ENCODE data around the gene OGDH.

The OGDH gene

GRCh38 chr7:44569959-44570358 lies 36.5 kb upstream of the OGDH start:
- Mint-ChIP-seq H3K36me3 (ENCODE audit: low read depth) (peaks cover 64% of the 10 kb centered on the region), H3K9me3 (no peaks in the 10 kb centered on the region), H3K4me1 (peaks cover 30% of the 10 kb centered on the region), H3K27ac (peak overlapping the region; percentile 46), H3K4me3 (no peak overlapping the region), H3K27me3 (no peaks in the 10 kb centered on the region)
- ATAC-seq (no peak), DNase-seq (no peak)

GRCh38 chr7:44572771-44573170 lies 33.7 kb upstream of the OGDH start:
- no peak for ATAC-seq
- DNase-seq, result no peak
- no peaks in the 10 kb centered on the region for H3K9me3 Mint-ChIP-seq
- H3K36me3 Mint-ChIP-seq (ENCODE audit: low read depth), result peaks cover 53% of the 10 kb centered on the region
- H3K27ac Mint-ChIP-seq, result peak overlapping the region; percentile 95
- H3K4me3 Mint-ChIP-seq, result peak overlapping the region; percentile 91
- H3K4me1 Mint-ChIP-seq, result peaks cover 39% of the 10 kb centered on the region
- no peaks in the 10 kb centered on the region for H3K27me3 Mint-ChIP-seq

- Mint-ChIP-seq H3K9me3 (no peaks in the 10 kb centered on the region), H3K27ac (peak within 1 kb of the TSS; percentile 95), H3K4me1 (peaks cover 39% of the 10 kb centered on the region), H3K4me3 (peak within 1 kb of the TSS; percentile 91), H3K27me3 (no peaks in the 10 kb centered on the region), H3K36me3 (ENCODE audit: low read depth) (peaks cover 54% of the 10 kb centered on the region)
- DNase-seq, result peak; percentile 93
- ATAC-seq, result peak; percentile 98
Measured at GRCh38 chr7:44573464-44574286, 32.8 kb upstream of the OGDH start, which contains the start of gene DDX56. Gene DDX56, minus strand, starts transcription at chr7:44573908. Its CDS starts 13 bp downstream, at chr7:44573895.

GRCh38 chr7:44574287-44574872 lies 32.0 kb upstream of the OGDH start:
- peaks cover 55% of the 10 kb centered on the region for H3K36me3 Mint-ChIP-seq (ENCODE audit: low read depth)
- H3K4me3 Mint-ChIP-seq, result peak overlapping the region; percentile 91
- peak overlapping the region; percentile 95 for H3K27ac Mint-ChIP-seq
- DNase-seq (no peak), ATAC-seq (no peak)
- no peaks in the 10 kb centered on the region for H3K9me3 Mint-ChIP-seq
- H3K4me1 Mint-ChIP-seq, result peaks cover 39% of the 10 kb centered on the region
- H3K27me3 Mint-ChIP-seq, result no peaks in the 10 kb centered on the region

GRCh38 chr7:44575054-44575453 lies 31.4 kb upstream of the OGDH start:
- Mint-ChIP-seq H3K9me3 (no peaks in the 10 kb centered on the region), H3K27ac (peak overlapping the region; percentile 95), H3K27me3 (no peaks in the 10 kb centered on the region), H3K4me1 (peaks cover 46% of the 10 kb centered on the region), H3K4me3 (peak overlapping the region; percentile 91), H3K36me3 (ENCODE audit: low read depth) (peaks cover 56% of the 10 kb centered on the region)
- ATAC-seq (no peak), DNase-seq (no peak)

GRCh38 chr7:44576228-44576627 lies 30.2 kb upstream of the OGDH start:
- peaks cover 57% of the 10 kb centered on the region for H3K4me1 Mint-ChIP-seq
- ATAC-seq (no peak), DNase-seq (no peak)
- H3K9me3 Mint-ChIP-seq, result no peaks in the 10 kb centered on the region
- peak overlapping the region; percentile 10 for H3K27ac Mint-ChIP-seq
- peaks cover 60% of the 10 kb centered on the region for H3K36me3 Mint-ChIP-seq (ENCODE audit: low read depth)
- no peak overlapping the region for H3K4me3 Mint-ChIP-seq
- H3K27me3 Mint-ChIP-seq, result no peaks in the 10 kb centered on the region

- peak; percentile 59 for DNase-seq
- H3K4me3 Mint-ChIP-seq, result peak overlapping the region; percentile 92
- ATAC-seq, result peak; percentile 55
- no peaks in the 10 kb centered on the region for H3K9me3 Mint-ChIP-seq
- peaks cover 36% of the 10 kb centered on the region for H3K36me3 Mint-ChIP-seq (ENCODE audit: low read depth)
- peak overlapping the region; percentile 97 for H3K27ac Mint-ChIP-seq
- H3K4me1 Mint-ChIP-seq, result peaks cover 39% of the 10 kb centered on the region
- H3K27me3 Mint-ChIP-seq, result peaks cover 3% of the 10 kb centered on the region
Measured at GRCh38 chr7:44580945-44581878, 25.2 kb upstream of the OGDH start.

- H3K9me3 Mint-ChIP-seq, result no peaks in the 10 kb centered on the region
- DNase-seq (peak; percentile 100), ATAC-seq (peak; percentile 91)
- H3K4me3 Mint-ChIP-seq, result peak within 1 kb of the TSS; percentile 92
- H3K4me1 Mint-ChIP-seq, result peaks cover 38% of the 10 kb centered on the region
- peaks cover 35% of the 10 kb centered on the region for H3K36me3 Mint-ChIP-seq (ENCODE audit: low read depth)
- peaks cover 3% of the 10 kb centered on the region for H3K27me3 Mint-ChIP-seq
- H3K27ac Mint-ChIP-seq, result peak within 1 kb of the TSS; percentile 97
Measured at GRCh38 chr7:44581879-44582603, 24.4 kb upstream of the OGDH start, which contains the start of gene TMED4. Gene TMED4, minus strand, starts transcription at chr7:44582231. Its CDS starts 25 bp downstream, at chr7:44582206.

- DNase-seq (no peak), ATAC-seq (no peak)
- peaks cover 38% of the 10 kb centered on the region for H3K4me1 Mint-ChIP-seq
- peaks cover 3% of the 10 kb centered on the region for H3K27me3 Mint-ChIP-seq
- no peaks in the 10 kb centered on the region for H3K9me3 Mint-ChIP-seq
- peaks cover 30% of the 10 kb centered on the region for H3K36me3 Mint-ChIP-seq (ENCODE audit: low read depth)
- peak overlapping the region; percentile 92 for H3K4me3 Mint-ChIP-seq
- H3K27ac Mint-ChIP-seq, result peak overlapping the region; percentile 97
Measured at GRCh38 chr7:44583146-44583865, 23.1 kb upstream of the OGDH start.

- ATAC-seq, result peak; percentile 46
- Mint-ChIP-seq H3K4me3 (no peak overlapping the region), H3K4me1 (peaks cover 4% of the 10 kb centered on the region)
Measured at GRCh38 chr7:44587843-44588711, 18.4 kb upstream of the OGDH start.

GRCh38 chr7:44590910-44591309 lies 15.5 kb upstream of the OGDH start:
- Mint-ChIP-seq H3K27me3 (no peaks in the 10 kb centered on the region), H3K4me1 (no peaks in the 10 kb centered on the region), H3K9me3 (no peaks in the 10 kb centered on the region), H3K36me3 (ENCODE audit: low read depth) (no peaks in the 10 kb centered on the region), H3K27ac (no peak overlapping the region), H3K4me3 (no peak overlapping the region)
- DNase-seq (no peak), ATAC-seq (no peak)

More at GRCh38 chr7:44587843-44588711, 18.4 kb upstream of the OGDH start:
- no peaks in the 10 kb centered on the region for H3K36me3 Mint-ChIP-seq (ENCODE audit: low read depth)
- peak; percentile 59 for DNase-seq
- H3K9me3 Mint-ChIP-seq, result no peaks in the 10 kb centered on the region
- H3K27me3 Mint-ChIP-seq, result no peaks in the 10 kb centered on the region
- no peak overlapping the region for H3K27ac Mint-ChIP-seq

- Mint-ChIP-seq H3K4me3 (no peak overlapping the region), H3K27me3 (no peaks in the 10 kb centered on the region), H3K4me1 (no peaks in the 10 kb centered on the region), H3K27ac (no peak overlapping the region), H3K36me3 (ENCODE audit: low read depth) (no peaks in the 10 kb centered on the region), H3K9me3 (no peaks in the 10 kb centered on the region)
- DNase-seq, result no peak
- ATAC-seq, result no peak
Measured at GRCh38 chr7:44595934-44596635, 10.3 kb upstream of the OGDH start.

Measured in activated naive CD8-positive, alpha-beta T cell treated with anti-CD3 and anti-CD28 coated beads, Interleukin-2, amount 50 U/mL, for 24 hours (primary cell).